ENCODE measurements around the gene SPATA13.

Gene SPATA13

DNA sequence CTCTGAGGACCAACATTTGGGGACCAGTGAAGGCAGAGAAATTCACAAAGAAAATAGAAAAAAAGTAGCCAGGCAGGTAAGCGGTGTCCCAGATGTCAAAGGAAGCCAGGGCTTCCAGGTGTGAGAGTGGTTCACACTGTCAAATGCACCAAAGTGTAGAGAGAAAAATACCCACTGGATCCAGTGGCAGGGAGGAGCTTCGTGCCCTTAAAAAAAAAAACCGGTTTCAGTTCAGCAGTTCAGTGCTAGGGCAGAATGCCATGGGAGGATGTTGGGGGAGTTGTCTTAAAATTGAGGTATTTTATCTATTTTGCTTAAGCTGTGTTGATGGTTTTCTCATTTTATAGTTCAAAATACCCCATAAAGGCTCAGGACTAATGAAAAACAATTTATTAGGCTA lies 101.0 kb downstream of the SPATA13 start:
- no peak for DNase-seq

DNA sequence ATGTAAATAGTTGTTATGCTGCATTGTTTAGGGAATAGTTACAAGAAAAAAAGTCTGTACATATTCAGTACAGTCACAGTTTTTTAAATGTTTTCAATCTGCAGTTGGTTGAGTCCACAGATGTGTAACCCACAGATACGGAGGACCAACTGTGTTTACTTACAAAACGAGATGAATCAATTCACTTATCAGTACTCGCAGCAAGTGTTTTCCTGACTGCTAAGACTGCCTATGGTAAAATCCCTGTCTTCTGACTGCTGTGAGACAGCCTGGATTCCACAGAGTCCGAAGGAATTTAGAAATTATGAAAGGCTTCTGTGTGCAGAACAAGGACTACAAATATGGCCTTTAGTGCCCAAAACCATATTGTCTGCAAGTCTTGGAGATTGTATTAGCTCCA lies 103.1 kb downstream of the SPATA13 start:
- no peak for DNase-seq

DNA sequence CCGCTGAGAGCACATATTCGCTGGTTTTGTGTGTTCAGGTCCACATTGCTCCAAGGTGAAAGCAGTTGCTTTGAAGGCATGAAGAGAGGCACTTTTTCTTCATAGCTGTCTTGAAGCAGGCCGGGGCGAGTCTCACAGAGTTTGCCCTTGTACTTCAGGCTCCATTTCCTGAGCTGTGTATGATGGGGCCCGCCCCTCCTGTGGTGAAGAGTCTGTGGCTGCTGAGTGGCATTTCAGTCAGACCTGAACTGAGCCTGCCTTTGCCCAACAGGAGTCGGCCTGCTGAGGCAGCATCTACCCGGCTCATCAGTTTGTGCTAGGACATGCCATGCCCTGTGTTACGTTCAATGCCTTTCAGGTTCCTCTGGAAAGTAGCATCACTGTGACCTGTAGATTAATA lies 104.5 kb downstream of the SPATA13 start:
- no peak for DNase-seq

DNA sequence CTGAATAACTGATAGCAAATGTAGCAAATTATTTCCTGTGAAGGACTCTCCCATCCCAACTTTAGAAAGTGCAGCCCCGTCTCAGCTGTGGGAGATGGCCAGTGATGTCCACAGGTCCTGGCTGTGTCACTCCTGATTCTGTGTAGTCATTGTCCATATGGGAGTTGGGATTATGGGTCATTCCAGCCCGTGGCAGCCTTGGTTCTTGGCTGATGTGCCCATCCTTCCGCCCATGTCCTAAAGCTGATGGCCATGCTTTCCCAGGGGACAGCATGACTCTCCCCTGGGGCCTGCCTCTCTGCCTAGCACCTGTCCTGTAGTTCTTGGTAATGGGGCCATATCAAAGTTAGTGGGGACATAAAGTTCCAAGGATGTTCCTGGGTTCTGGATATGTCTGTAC lies 104.9 kb downstream of the SPATA13 start:
- no peak for DNase-seq

DNA sequence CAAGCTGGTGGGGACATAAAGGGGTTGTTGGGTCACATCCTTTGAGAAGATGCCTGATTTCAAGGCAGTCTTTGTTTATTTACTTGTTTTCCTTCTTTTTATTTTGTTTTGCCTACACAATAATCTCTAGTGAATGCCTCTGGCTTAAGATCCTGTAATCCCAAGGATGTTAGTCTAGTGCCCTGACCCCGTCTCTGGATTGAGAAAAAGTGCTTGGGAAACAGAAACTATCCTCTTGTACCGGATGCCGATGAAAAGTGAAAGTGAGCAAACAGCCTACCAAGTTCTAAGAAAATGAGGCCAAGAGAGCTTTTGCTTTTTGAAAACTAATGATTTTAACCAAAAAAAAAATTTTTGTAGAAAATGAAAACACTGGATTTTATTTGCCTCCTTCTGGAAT lies 106.8 kb downstream of the SPATA13 start:
- DNase-seq = no peak

- DNase-seq = no peak
Observed at GRCh38 chr13:24267801-24268200, 107.3 kb downstream of the SPATA13 start.

- no peak for DNase-seq
Observed at GRCh38 chr13:24269821-24270220, 109.3 kb downstream of the SPATA13 start.

GRCh38 chr13:24270639-24271141 lies 110.2 kb downstream of the SPATA13 start:
- DNase-seq = peak; percentile 56

DNA sequence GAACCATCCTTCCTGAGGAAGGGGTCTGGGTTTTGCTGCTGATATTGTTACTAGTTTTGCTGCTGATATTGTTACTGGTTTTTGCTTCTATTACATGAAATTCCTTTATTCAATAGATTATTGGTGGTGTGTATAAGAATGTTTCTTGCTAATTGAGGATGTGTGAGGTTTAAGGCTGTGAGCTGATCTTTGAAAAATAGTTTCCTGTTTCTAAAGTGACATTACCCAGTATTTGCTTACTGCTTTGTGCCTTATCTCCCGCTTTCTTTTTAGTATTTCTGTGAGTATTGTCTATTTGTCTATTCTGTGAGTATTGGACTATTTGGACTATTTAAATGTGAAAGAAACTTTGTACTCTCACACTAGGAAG lies 110.7 kb downstream of the SPATA13 start:
- no peak for DNase-seq

DNA sequence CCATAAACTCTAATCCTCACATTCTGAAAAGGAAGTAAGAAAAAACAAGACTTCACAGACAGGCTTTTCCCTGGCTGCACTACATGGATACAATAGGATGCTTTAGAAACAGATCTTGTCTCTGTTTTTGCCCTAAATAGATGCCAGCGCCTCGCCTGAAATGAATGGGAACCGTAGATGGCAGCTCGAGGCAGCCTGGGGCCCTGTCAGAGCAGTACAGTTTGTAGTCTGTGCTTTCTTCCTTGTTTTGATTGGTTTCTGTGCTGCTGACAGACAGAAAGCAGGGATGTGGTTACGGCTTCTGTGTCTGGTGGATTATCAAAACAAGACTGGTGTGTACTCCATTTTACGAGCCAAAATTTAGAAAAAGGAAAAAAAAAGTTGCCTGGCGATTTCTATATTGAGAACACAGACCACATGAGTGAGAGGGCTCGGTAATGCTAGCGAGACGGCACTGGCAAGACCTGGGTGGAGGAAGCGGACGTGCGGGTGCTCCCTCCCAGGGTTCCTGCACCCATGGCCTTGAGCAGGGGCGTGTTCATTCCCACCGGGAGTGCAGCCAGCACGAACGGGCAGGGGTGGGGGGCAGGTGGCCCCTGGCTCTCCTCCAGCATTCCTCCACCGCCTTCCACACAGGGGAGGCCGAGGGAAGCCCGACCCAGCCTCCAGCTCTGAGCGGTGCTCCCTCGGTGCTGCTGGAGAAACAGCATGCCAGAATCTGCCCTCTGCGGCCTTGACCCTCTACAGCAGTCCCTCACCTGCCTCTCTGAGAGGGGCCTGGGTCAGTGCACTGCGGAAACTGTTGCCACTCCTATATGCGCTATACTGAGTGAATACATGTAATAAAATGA lies 111.3 kb downstream of the SPATA13 start:
- peak; percentile 38 for DNase-seq

DNA sequence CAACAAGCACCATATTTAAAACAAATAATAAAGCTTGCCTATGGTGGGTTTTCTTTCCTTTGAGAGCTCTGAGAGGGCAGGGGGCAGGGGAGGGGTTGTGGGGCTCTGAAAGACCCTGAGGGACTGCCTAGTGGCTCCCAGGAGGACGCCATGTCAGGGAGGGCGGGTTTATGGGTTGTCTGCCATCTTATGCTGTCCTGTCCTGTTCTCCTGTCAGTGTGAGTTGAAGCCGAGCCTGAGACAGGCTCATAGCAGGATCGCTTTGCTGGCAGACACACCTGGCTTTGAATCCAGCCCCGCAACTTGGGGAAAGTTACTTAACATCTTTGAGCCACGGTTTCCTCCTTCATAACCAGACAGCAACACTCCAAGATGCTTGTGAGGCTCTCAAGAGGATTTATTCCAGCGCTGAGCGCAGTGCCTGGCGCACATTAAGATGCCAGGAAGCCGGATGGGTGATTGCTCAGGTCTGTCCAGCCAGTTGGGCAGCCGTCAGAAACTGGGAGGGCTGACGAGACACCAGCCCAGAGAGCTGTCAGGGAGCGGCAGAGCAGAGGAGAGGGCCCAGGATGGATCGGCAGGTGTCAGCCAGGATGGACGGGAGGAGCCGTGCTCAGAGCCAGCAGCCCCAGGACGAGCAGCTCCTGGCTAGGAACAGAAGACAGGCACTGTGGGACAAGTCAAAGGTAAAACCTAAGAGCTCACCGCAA lies 112.1 kb downstream of the SPATA13 start:
- DNase-seq = no peak

GRCh38 chr13:24273926-24274325 lies 113.4 kb downstream of the SPATA13 start:
- no peak for DNase-seq

- DNase-seq = peak; percentile 43
Observed at GRCh38 chr13:24274452-24275021, 114.0 kb downstream of the SPATA13 start.

GRCh38 chr13:24275041-24275440 lies 114.5 kb downstream of the SPATA13 start:
- DNase-seq = no peak

DNA sequence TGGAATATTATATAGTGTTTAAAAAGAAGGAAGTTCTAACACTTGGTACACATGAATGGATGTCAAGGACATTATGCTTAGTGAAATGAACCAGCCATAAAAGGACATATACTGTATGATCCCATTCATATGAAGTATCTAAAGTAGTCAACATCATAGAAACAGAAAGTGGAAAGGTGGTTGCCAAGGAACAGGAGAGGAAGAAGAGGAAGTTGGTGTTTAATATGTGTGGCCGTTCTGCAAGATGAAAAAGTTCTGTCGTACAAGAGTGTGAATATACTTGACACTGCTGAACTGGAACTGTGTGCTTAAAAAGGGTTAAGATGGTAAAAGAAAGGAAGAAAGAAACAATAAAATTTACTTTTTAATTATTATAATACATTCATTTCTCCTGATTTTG lies 115.8 kb downstream of the SPATA13 start:
- DNase-seq = no peak

DNA sequence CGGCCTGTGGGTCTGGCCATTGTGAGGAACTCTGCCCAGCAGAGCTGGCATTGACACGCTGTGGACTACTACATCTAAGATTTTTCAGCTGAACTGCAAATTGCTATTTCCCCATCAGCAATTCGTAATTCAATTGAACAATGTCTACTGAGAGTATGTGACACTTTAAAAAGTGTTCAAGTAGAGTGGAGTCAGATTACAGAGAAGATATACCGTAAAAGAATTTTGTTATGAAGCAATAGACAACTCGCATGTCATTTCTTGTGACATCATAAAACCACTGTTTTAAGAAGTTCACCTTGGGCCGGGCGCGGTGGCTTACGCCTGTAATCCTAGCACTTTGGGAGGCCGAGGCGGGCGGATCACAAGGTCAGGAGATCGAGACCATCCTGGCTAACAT lies 116.3 kb downstream of the SPATA13 start:
- no peak for DNase-seq

GRCh38 chr13:24277761-24278160 lies 117.2 kb downstream of the SPATA13 start:
- no peak for DNase-seq

- DNase-seq = no peak
Observed at GRCh38 chr13:24279327-24280110, 119.0 kb downstream of the SPATA13 start.

DNA sequence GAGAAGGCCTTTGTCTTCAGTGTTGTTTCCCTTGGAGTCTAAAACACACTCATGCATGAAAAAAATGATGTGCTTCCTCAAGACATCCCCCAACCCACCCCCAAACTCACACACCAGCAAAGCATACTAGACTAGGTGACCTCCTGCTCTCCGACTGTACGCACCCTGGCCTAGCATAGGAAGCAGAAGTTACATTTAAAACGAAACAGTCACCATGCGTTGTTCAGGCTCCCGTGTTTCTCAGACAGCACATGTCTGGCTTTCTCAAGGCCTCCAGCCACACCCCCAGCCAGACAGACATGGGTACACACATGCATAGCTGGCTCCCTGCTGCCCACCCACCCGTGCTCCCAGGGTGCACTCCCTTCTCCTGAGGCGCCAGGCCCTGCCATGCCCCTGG lies 120.2 kb downstream of the SPATA13 start:
- DNase-seq = no peak

DNA sequence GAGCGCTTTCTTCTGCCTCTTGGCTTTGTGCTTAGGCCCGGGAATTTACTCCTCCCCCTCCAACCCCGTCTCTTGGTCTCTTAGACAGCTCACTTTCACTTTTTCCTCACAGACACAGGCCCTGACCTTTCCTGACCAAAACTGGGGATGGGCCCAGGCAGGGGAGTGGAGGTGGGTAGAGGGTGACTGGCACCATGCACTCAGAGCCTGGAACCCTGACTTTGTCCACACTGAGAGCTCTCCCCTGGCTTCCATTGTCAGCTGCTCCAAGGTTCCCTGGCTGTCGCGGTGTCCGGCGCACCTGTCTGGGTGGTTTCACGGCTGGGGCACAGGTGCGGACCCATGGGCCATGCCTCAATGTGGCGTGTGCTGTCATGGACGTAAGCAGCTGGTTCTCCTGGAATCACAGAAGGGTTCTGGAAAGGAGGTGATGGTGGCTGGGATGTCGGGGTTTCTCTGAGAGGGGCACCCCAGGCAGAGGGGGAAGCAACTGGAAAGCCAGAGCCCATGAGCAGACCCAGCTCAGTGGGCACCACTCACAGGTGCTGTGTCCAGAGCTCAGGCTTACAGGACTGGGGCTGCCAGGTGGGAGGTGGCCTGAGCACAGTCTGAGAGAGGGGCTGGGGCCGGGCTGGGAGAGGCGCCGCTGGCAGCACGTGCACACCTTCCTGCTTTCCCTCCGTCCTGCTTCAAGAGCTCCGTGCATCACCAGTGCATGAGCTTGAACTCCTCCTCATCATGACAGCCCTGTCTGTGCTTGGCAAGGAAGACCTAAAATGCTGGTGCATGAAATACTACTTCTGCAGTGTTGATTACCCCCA lies 120.9 kb downstream of the SPATA13 start:
- DNase-seq = no peak

- DNase-seq = no peak
Observed at GRCh38 chr13:24282256-24282655, 121.7 kb downstream of the SPATA13 start.

- DNase-seq = no peak
Observed at GRCh38 chr13:24284889-24285565, 124.5 kb downstream of the SPATA13 start.

All from GF-D8 (cell line).